ENCODE measurements around the gene ASPRV1. TPM values are rescaled to one million over a fixed set of nuclear protein-coding genes. Genes with fewer than 3 reads are reported as not detected.

The ASPRV1 gene
- total RNA-seq, 1 donor from 2014 or later: 1.9 TPM

GRCh38 chr2:69972822-69973221, 11.4 kb upstream of the ASPRV1 start:
- no peaks in the 10 kb centered on the region for H3K9me3 ChIP-seq
- no peak for TF ChIP-seq CTCF (IDR thresholded peaks at IDR 0.05)
- H3K4me3 ChIP-seq: no peak overlapping the region
- no peaks in the 10 kb centered on the region for H3K36me3 ChIP-seq
- no peak overlapping the region for H3K27ac ChIP-seq
- ATAC-seq: no peak
- no peak for DNase-seq
- no peaks in the 10 kb centered on the region for H3K4me1 ChIP-seq
- intact Hi-C loops (cut with DNase I): no loop called here
- no peaks in the 10 kb centered on the region for H3K27me3 ChIP-seq (ENCODE audit: low read depth)

- Histone ChIP-seq H3K4me1 (no peaks in the 10 kb centered on the region), H3K9me3 (no peaks in the 10 kb centered on the region), H3K27me3 (ENCODE audit: low read depth) (no peaks in the 10 kb centered on the region), H3K27ac (no peak overlapping the region), H3K36me3 (no peaks in the 10 kb centered on the region), H3K4me3 (no peak overlapping the region)
- intact Hi-C loops (cut with DNase I): no loop called here
- peak; percentile 10 for DNase-seq
- TF ChIP-seq CTCF (IDR thresholded peaks at IDR 0.05): no peak
- no peak for ATAC-seq
Measured at GRCh38 chr2:69969991-69970390, 8.6 kb upstream of the ASPRV1 start.

- Histone ChIP-seq H3K27ac (no peak overlapping the region), H3K4me1 (no peaks in the 10 kb centered on the region), H3K27me3 (ENCODE audit: low read depth) (no peaks in the 10 kb centered on the region), H3K36me3 (no peaks in the 10 kb centered on the region), H3K9me3 (no peaks in the 10 kb centered on the region), H3K4me3 (no peak overlapping the region)
- intact Hi-C loops (cut with DNase I): no loop called here
- TF ChIP-seq CTCF (IDR thresholded peaks at IDR 0.05): no peak
- no peak for ATAC-seq
- no peak for DNase-seq
Measured at GRCh38 chr2:69969126-69969983, 7.9 kb upstream of the ASPRV1 start.

GRCh38 chr2:69968609-69969008, 7.2 kb upstream of the ASPRV1 start:
- intact Hi-C loops (cut with DNase I): no loop called here
- H3K4me3 ChIP-seq: no peak overlapping the region
- no peak for DNase-seq
- H3K9me3 ChIP-seq: no peaks in the 10 kb centered on the region
- no peak overlapping the region for H3K27ac ChIP-seq
- H3K36me3 ChIP-seq: no peaks in the 10 kb centered on the region
- TF ChIP-seq CTCF (IDR thresholded peaks at IDR 0.05): no peak
- no peaks in the 10 kb centered on the region for H3K27me3 ChIP-seq (ENCODE audit: low read depth)
- H3K4me1 ChIP-seq: no peaks in the 10 kb centered on the region
- no peak for ATAC-seq

GRCh38 chr2:69966496-69966895, 5.1 kb upstream of the ASPRV1 start:
- no peak for TF ChIP-seq CTCF (IDR thresholded peaks at IDR 0.05)
- no peak for DNase-seq
- H3K27me3 ChIP-seq (ENCODE audit: low read depth): no peaks in the 10 kb centered on the region
- H3K4me1 ChIP-seq: no peaks in the 10 kb centered on the region
- intact Hi-C loops (cut with DNase I): no loop called here
- H3K9me3 ChIP-seq: no peaks in the 10 kb centered on the region
- no peak overlapping the region for H3K27ac ChIP-seq
- no peak for ATAC-seq
- no peak overlapping the region for H3K4me3 ChIP-seq
- H3K36me3 ChIP-seq: no peaks in the 10 kb centered on the region

Measured in lower lobe of right lung (tissue), 2 donors.